Breast epithelium (tissue), 4 donors: ENCODE measurements around the gene SFXN5. TPM values are rescaled to one million over a fixed set of nuclear protein-coding genes. Genes with fewer than 3 reads are reported as not detected.

Source experiments
- DNase-seq, 2 donors: peaks; one replicate each; pipeline ENCODE4 v3.0.0-alpha.2; 2019; ENCODE audit warnings: low spot score in 2 of 2
- H3K27ac ChIP-seq, 2 donors: fragments of 200-600 bp; sonication (generic) in 1 of 2; one replicate each; pipeline ENCODE4 v1.5.1; 2016 to 2019; ENCODE audit warnings: mild to moderate bottlenecking in 1 of 2
- H3K27me3 ChIP-seq, 2 donors: fragments of 200-600 bp; sonication (generic) in 1 of 2; one replicate each; pipeline versions ENCODE4 v1.5.1 to v1.6.0; 2017 to 2019; ENCODE audit warnings: control low read depth in 1 of 2, mild to moderate bottlenecking in 1 of 2
- H3K36me3 ChIP-seq: fragments of 200-600 bp; one replicate; pipeline ENCODE4 v1.5.1; 2019
- H3K4me1 ChIP-seq, 2 donors: fragments of 200-600 bp; sonication (generic); one replicate each; pipeline ENCODE4 v1.5.1; 2016 to 2019; ENCODE audit warnings: control low read depth in 1 of 2
- H3K4me3 ChIP-seq, 3 donors: fragments of 200-600 bp; sonication (generic); 1 replicate in 2 of 3; 2 replicates in 1 of 3; pipeline ENCODE4 v1.5.1; 2016 to 2019; ENCODE audit warnings: mild to moderate bottlenecking in 3 of 3, moderate library complexity in 2 of 3
- H3K9me3 ChIP-seq, 2 donors: fragments of 200-600 bp; sonication (generic) in 1 of 2; one replicate each; pipeline ENCODE4 v1.5.1; 2016 to 2019; ENCODE audit warnings: control low read depth in 1 of 2
- POLR2A ChIP-seq: fragments of 450-650 bp; IDR thresholded peaks from one replicate; pipeline ENCODE4 v1.6.1; 2016; ENCODE audit warnings: antibody characterized with exemption, mild to moderate bottlenecking, moderate library complexity
- POLR2AphosphoS5 ChIP-seq, 3 donors: sonication (generic); formaldehyde crosslinking; IDR thresholded peaks; one replicate each; pipeline ENCODE4 v1.6.1; 2017; ENCODE audit warnings: antibody characterized with exemption in 3 of 3
- intact Hi-C: fragments of 100-400 bp; cut with DNase I; formaldehyde crosslinking; loops from one replicate; pipeline ENCODE4 v1.15.1; 2023; ENCODE audit warnings: low total_unique reads
- total RNA-seq, 3 donors: library from RNA; depleted of rRNA; stranded (reverse); fragments of >200 nt; gene quantifications; one replicate each; pipeline ENCODE4 v1.1.0, GENCODE V29; 2016
- TF ChIP-seq, protein P1 (sequence below), 3 donors: fragments of 450-650 bp; IDR thresholded peaks; one replicate each; pipeline ENCODE4 v1.5.1; 2016 to 2017; ENCODE audit warnings: antibody characterized with exemption in 3 of 3, mild to moderate bottlenecking in 3 of 3, moderate library complexity in 3 of 3

SFXN5 gene
- total RNA-seq, 3 donors from 2014 or later = 6.7 to 19.6 (median 12.8) TPM

DNA sequence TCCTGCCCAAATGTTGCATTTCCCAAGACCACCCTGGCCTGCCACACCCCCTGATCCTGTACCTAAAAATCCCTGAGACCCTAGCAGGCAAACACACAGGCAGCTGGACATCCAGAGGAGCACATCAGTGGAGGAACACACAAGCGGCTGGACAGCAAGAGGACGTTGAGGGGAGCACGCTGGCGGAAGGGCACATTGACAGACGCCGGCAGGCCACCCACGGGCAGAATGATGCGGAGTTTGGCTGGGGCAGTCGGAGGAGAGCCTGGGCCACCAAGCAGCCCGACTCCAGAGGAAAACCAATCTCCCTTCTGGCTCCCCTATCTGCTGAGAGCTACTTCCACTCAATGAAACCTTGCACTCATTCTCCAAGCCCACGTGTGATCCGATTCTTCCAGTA, 106.5 kb downstream of the SFXN5 start:
- DNase-seq = no peak
- no peak overlapping the region for H3K4me3 ChIP-seq
- H3K27me3 ChIP-seq = no peaks in the 10 kb centered on the region
- intact Hi-C loops = no loop called here
- TF ChIP-seq POLR2AphosphoS5 (IDR thresholded peaks at IDR 0.05) (no peak), POLR2A (no peak)
- TF ChIP-seq, protein P1, sequence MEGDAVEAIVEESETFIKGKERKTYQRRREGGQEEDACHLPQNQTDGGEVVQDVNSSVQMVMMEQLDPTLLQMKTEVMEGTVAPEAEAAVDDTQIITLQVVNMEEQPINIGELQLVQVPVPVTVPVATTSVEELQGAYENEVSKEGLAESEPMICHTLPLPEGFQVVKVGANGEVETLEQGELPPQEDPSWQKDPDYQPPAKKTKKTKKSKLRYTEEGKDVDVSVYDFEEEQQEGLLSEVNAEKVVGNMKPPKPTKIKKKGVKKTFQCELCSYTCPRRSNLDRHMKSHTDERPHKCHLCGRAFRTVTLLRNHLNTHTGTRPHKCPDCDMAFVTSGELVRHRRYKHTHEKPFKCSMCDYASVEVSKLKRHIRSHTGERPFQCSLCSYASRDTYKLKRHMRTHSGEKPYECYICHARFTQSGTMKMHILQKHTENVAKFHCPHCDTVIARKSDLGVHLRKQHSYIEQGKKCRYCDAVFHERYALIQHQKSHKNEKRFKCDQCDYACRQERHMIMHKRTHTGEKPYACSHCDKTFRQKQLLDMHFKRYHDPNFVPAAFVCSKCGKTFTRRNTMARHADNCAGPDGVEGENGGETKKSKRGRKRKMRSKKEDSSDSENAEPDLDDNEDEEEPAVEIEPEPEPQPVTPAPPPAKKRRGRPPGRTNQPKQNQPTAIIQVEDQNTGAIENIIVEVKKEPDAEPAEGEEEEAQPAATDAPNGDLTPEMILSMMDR (IDR thresholded peaks at IDR 0.05) = no peak
- no peaks in the 10 kb centered on the region for H3K4me1 ChIP-seq
- H3K9me3 ChIP-seq = no peaks in the 10 kb centered on the region
- no peak overlapping the region for H3K27ac ChIP-seq
- H3K36me3 ChIP-seq = no peaks in the 10 kb centered on the region

DNA sequence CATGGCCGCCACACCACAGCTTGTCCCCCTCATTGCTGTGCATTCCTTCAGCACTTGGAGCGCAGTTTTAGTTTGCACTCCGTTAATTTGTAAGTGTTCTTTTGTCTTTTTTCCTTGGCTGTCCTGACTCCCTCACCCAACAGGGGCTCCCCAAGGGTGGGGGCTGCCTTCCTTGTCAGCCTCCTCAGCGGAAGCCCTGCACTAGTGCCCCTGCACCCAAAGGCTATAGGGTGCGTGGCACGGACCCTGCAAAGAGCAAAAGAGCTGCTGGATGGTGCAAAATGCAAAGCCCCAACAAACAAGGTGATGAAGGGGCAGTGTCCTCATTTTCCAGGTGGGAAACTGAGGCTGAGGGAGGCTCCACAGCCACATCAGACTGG, 107.4 kb downstream of the SFXN5 start:
- no peak overlapping the region for H3K4me3 ChIP-seq
- TF ChIP-seq POLR2AphosphoS5 (IDR thresholded peaks at IDR 0.05) = no peak
- no peak for TF ChIP-seq POLR2A
- TF ChIP-seq, protein P1 (IDR thresholded peaks at IDR 0.05) = no peak
- DNase-seq = no peak
- H3K36me3 ChIP-seq = no peaks in the 10 kb centered on the region
- intact Hi-C loops = loop anchor here (5.0 kb wide), 1 partner anchor 1078 kb away; no protein-coding TSS in a partner anchor
- H3K4me1 ChIP-seq = no peaks in the 10 kb centered on the region
- H3K27me3 ChIP-seq = no peaks in the 10 kb centered on the region
- no peaks in the 10 kb centered on the region for H3K9me3 ChIP-seq
- H3K27ac ChIP-seq = no peak overlapping the region

DNA sequence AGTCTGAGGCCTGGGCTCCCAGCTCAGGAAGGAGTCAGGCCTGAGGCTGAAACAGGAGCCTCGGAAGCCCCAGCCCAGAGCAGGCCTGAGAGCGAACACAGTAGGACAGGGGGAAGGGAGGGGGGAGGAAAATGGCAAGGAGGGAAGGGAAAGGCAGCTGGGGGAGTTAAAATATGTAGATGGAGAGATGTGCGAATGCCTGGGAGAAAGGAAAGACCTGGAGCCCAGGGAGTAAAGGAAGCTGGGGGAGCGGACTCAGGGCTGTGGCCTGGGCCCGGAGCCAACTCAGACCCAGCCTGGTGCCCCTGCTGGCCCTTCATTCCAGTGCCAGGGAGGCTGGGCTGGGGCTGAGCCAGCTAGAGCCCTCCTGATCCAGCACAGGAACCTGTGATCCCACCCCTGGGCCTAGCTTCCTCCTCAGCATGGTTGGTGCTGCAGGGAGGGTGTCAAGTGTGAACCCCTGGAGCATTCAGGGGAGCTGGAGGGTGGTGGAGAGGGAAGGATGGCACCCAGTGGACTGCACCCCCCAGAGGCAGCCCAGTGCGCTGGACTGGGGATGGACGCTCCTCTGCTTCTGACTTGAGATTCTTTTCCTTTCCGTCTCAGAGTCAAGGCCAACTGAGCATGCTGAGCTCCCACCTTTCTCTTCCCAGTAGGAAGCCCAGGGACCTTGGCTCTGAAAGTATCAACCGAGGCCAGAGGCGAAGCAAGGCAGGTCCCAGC, 107.9 kb downstream of the SFXN5 start:
- intact Hi-C loops = loop anchor here (5.0 kb wide), 1 partner anchor 1079 kb away; no protein-coding TSS in a partner anchor
- Histone ChIP-seq H3K4me1 (no peaks in the 10 kb centered on the region), H3K4me3 (no peak overlapping the region), H3K27me3 (no peaks in the 10 kb centered on the region), H3K9me3 (no peaks in the 10 kb centered on the region), H3K36me3 (no peaks in the 10 kb centered on the region), H3K27ac (no peak overlapping the region)
- TF ChIP-seq POLR2A (no peak), POLR2AphosphoS5 (IDR thresholded peaks at IDR 0.05) (no peak)
- TF ChIP-seq, protein P1 (IDR thresholded peaks at IDR 0.05) = no peak
- no peak for DNase-seq

DNA sequence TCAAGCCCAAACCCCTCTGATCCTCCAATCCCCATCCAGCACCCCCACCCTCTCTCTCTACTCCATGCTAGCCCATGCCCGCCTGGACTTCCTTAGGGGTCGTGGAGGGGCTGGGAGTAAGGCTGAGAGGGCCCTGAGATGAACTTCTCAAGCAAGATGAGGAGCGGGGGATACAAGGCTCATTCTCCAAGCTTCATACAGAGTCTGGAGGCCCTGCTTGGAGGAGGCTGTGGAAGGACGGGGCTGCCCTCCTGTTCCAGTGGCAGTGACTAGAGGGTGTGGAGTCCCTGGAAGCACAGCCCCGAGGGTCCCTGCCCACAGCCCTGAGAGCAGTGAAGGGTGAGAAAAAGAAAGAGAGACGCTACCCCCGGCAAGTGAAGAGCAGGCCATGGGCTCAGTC, 108.6 kb downstream of the SFXN5 start:
- Histone ChIP-seq H3K9me3 (no peaks in the 10 kb centered on the region), H3K27ac (no peak overlapping the region), H3K27me3 (no peaks in the 10 kb centered on the region), H3K36me3 (no peaks in the 10 kb centered on the region), H3K4me1 (no peaks in the 10 kb centered on the region), H3K4me3 (no peak overlapping the region)
- intact Hi-C loops = loop anchor here (5.0 kb wide), 1 partner anchor 1079 kb away; no protein-coding TSS in a partner anchor
- no peak for TF ChIP-seq POLR2A
- TF ChIP-seq, protein P1 (IDR thresholded peaks at IDR 0.05) = no peak
- no peak for TF ChIP-seq POLR2AphosphoS5 (IDR thresholded peaks at IDR 0.05)
- no peak for DNase-seq

DNA sequence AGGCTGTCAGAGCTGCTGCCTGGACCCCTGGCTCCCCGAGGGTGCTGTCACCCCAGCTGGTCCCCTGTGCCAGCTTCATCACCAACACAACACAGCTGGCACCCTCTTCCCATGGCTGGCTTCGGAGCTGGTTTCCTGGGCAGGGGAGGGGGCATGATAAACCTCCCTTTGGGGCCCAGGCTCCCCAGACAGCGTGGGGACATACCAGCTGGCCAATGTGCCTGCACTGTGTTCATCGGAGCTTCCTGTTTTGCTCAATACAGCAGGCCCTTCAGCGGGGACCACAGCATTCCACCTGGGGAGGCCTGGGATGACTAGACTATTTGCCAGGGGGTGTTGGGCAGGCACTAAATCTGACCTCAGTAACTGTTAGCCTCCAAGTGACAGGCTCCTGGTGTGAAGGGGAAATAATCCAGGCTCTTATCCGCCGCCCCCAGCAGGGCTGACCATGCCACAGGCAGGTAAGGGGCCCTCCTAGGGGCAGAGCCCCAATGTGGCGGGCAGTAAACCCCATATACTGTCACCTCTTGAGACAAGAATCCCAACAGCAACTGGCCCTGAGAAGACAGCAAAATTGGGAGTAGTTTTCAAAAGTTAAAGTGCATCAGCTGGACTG, 109.6 kb downstream of the SFXN5 start:
- TF ChIP-seq, protein P1 (IDR thresholded peaks at IDR 0.05) = no peak
- no peak for TF ChIP-seq POLR2AphosphoS5 (IDR thresholded peaks at IDR 0.05)
- TF ChIP-seq POLR2A = no peak
- DNase-seq = no peak
- no peaks in the 10 kb centered on the region for H3K27me3 ChIP-seq
- no peaks in the 10 kb centered on the region for H3K4me1 ChIP-seq
- no peak overlapping the region for H3K4me3 ChIP-seq
- H3K36me3 ChIP-seq = no peaks in the 10 kb centered on the region
- intact Hi-C loops = loop anchor here (5.0 kb wide), 1 partner anchor 1080 kb away; no protein-coding TSS in a partner anchor
- H3K27ac ChIP-seq = no peak overlapping the region
- H3K9me3 ChIP-seq = no peaks in the 10 kb centered on the region
